Epithelial cell of esophagus (primary cell): ENCODE measurements around the gene ARHGAP10.

Experiments
- DNase-seq: peaks from one replicate; pipeline ENCODE4 v3.0.0; 2010; ENCODE audit warnings: low read depth
- H3K4me3 ChIP-seq: 2 replicates; pipeline ENCODE4 v1.5.1; 2011; ENCODE audit warnings: mild to moderate bottlenecking, low read length, control low read depth
- CTCF ChIP-seq: IDR thresholded peaks from 2 replicates; pipeline ENCODE4 v1.5.1; 2011; ENCODE audit warnings: low read depth, mild to moderate bottlenecking, low read length, control low read depth, inconsistent platforms; ENCODE audit not compliant: insufficient read depth; ENCODE audit errors: missing control alignments

Gene ARHGAP10

DNA sequence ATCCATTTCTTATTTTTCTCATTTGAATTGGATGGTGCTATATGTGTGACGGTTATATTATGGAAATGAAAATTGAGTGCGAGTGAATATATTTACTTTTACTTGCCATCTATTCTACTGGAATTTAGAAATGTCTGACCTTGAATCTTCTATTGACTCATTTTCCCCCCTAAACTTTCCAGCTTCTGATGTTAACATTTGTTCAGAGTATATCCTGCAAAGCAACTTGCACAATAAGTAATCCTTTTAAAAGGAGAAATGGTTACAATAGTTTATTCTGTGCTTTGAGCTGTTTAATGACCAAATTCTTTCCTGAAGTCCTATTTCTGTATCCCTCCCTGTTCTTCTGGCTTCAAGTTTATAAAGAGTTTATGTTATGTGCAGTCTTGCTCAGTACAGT, 116.7 kb downstream of the ARHGAP10 start:
- no peak for TF ChIP-seq CTCF
- no peak for DNase-seq
- H3K4me3 ChIP-seq, result no peak overlapping the region

GRCh38 chr4:147851135-147851534, 119.2 kb downstream of the ARHGAP10 start:
- DNase-seq, result no peak
- H3K4me3 ChIP-seq, result no peak overlapping the region
- TF ChIP-seq CTCF, result no peak

GRCh38 chr4:147853706-147854105, 121.8 kb downstream of the ARHGAP10 start:
- H3K4me3 ChIP-seq, result no peak overlapping the region
- no peak for TF ChIP-seq CTCF
- DNase-seq, result no peak

GRCh38 chr4:147854154-147854553, 122.3 kb downstream of the ARHGAP10 start:
- TF ChIP-seq CTCF, result no peak
- no peak overlapping the region for H3K4me3 ChIP-seq
- no peak for DNase-seq

DNA sequence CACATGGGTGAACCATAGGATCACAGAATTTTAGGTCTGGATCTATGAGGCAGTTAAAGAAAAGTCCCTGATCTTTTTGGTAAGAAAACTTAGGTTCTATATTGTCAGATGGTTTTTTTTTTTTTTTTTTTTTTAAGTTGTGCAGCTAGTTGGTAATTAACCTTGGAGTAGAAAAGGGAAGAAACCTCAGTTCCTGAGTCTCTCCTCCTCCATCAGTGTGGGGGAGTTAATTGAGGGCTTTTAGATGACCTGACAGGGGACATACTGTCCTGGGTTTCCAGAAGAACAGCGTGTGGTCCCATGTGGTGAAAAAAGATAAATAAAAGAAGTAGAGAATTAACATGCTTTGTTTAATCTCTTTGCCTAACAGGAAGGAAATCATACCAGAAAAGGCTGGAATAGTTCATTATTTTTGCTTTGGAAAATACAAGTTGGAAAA, 123.7 kb downstream of the ARHGAP10 start:
- no peak for DNase-seq
- no peak for TF ChIP-seq CTCF
- no peak overlapping the region for H3K4me3 ChIP-seq

GRCh38 chr4:147860960-147861359, 129.1 kb downstream of the ARHGAP10 start:
- DNase-seq, result no peak
- TF ChIP-seq CTCF, result no peak
- no peak overlapping the region for H3K4me3 ChIP-seq

GRCh38 chr4:147862043-147862692, 130.3 kb downstream of the ARHGAP10 start:
- TF ChIP-seq CTCF, result no peak
- no peak overlapping the region for H3K4me3 ChIP-seq
- DNase-seq, result no peak
